Stimulated activated CD8-positive, alpha-beta memory T cell treated with anti-CD3 and anti-CD28 coated beads, Interleukin-15, amount 100 ng/mL, for 4 hours (primary cell): Measurements from ENCODE around the gene GRID1.
"Not testable (repeated sequence)": the region's sequence is repeated elsewhere in the genome, so short reads cannot be mapped to it uniquely, and the experiment has no call there.

Source experiments
- DNase-seq, 2 donors: peaks; one replicate each; pipeline ENCODE4 v3.0.0-alpha.2; 2020; ENCODE audit warnings: low read depth in 2 of 2

GRID1 gene

GRCh38 chr10:86035791-86036543 lies 330.6 kb downstream of the GRID1 start:
- no peak for DNase-seq

- no peak for DNase-seq
Measured at GRCh38 chr10:86034710-86035109, 331.9 kb downstream of the GRID1 start.

DNA sequence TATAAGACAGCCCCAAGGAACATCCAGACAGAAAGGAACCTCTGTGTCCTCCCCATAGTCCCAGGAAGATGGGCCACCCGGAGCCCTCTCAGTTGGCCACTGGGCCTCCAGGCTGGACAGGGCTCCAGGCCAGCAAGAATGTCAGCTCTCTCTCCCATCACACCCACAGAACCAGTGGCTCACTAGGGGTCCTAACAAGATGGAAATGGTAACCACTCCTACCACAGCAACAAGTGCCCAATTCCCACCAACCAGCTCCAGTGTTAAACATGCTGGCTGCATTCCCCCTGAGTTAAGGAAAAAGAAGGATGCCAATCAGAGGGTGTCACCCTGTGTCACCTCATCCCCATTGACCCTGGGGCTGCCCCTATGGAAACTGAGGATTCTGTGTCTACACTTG lies 333.0 kb downstream of the GRID1 start:
- DNase-seq, result no peak

DNA sequence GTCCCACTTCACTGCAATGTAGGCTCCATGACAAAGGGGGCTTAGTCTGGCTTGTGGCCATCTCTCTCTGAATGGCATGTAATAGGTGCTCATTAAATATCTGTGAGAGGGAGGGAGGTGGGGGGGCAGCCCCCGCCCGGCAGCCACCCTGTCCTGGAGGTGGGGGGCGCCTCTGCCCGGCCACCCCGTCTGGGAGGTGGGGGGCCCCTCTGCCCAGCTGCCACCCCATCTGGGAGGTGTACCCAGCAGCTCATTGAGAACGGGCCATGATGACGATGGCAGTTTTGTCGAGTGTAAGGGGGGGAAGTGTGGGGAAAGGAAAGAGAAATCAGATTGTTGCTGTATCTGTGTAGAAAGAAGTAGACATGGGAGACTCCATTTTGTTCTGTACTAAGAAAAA lies 334.5 kb downstream of the GRID1 start:
- DNase-seq, result not testable (repeated sequence)

DNA sequence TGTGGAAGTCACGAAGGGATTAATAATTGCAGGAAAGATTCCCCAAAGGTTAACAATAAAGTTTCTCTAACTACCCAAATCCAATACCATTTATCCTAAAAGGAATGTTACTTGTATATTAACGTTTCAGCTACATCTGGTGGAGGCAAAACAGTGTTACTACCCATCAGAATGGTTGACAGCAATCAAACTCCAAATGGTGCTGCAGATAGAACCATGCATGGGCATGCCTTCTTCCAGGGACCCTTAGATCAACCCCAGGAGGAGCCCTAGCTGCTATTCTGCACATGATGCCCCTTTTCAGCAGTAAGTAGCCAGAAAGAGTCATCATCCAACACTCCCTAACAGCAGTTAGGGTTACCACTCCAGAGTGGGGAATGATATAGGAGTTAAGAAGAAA lies 336.3 kb downstream of the GRID1 start:
- no peak for DNase-seq

- DNase-seq, result no peak
Measured at GRCh38 chr10:86027346-86027745, 339.2 kb downstream of the GRID1 start.

DNA sequence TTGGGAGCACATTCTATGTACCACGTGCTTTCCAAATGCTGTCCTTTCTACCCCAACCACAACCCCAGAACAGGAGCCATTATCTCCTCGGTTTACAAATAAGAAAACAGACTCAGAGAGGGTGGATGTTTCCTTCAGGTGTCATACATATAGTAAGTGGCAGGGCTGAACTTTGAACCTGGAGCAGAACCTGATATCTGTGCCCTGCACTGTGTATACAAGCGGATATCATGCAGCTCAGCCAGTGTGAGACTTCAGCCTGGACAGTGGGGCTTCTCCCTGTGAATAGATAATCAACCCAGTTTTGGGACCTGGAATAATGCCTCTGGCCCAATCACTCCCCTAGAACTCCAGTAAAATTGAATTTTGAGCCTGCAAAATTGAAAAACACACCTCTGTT lies 341.1 kb downstream of the GRID1 start:
- no peak for DNase-seq

DNA sequence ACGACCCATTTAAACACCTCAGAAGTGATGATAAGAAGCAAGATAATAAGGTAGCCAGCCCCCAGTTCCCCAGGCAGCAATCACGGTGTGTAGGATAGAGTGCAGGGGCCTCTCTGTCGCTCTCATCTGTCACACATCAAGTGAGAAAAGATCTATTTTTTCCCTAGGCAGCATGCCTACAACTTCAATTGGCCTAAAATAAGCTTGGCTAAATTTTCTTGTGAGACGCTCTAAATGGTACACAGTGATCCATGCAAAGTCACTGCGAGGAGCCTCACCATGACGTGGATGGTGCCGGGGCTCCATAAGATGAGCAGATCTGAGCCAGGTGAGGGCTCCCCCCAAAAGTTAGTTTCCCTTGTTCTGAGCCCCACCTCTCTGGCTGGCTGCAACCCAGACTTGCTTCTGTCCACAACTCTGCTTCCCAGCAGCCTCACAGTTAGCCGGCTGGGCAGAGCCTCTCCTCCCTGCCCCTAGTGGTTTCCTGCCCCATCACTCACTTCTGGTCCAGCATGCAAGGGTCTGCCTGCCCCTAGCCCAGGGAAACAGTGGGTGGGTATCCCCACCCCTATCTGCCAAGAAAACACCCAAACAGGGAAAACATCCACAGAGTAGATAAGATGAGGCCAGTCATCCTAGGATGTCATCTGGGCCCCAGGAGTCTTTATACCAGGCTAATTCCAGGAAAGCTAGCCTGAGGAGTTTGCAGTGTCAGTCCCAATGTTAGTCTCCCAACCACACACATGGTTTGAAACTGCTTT lies 342.1 kb downstream of the GRID1 start:
- no peak for DNase-seq

DNA sequence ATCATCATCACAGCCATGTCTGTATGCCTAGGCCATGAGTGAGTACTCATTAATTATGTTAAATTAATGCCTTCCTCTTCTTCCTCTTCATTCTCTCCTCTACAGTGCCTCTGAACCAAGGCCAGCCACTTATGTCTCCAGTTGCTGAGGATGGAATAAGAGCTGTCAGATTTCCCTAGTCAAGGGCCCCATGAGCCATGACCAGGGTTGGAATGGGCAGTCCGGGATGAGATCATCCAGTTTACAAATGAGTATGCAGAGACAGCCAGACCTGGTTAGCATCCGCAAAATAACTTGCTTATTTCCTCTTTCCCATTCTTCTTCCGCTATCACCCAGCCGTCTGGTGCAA lies 342.7 kb downstream of the GRID1 start:
- DNase-seq, result no peak

- DNase-seq, result no peak
Measured at GRCh38 chr10:86023336-86023735, 343.3 kb downstream of the GRID1 start.

GRCh38 chr10:86022906-86023305 lies 343.7 kb downstream of the GRID1 start:
- DNase-seq, result no peak

GRCh38 chr10:86020134-86020533 lies 346.5 kb downstream of the GRID1 start:
- DNase-seq, result no peak

DNA sequence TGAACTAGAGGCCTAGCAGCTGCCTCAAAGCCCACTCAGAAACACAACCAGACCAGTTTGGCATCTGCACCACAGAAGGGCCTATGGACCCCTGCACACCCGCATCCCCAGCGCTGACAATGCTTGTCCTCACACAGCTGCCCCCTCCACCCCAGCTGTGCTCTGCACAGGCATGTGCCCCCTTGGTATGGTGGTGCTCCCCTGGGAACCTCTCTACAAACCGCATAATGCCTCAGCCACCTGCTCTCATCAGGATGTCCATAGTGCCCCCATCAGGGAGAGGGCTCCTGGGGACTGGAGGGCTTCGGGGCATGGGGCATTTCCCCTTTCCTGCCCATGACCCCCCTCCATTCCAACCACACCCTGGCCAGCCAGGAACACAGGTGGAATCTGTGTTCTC lies 347.5 kb downstream of the GRID1 start:
- no peak for DNase-seq

DNA sequence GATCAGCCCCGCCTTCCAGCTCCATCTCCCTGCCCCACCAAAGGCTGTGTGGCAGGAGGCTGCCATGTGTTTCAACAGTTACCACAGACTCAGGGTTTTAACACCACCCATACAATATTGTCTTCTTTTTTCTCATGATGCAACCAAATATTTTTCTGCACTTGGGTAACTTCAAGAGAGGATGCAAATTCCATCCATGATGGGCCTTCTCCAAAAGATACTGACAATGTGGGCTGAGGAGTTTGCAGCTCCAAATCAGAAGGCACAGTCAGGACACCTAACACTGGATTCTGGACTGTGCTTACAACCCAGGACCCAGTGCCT lies 347.9 kb downstream of the GRID1 start:
- no peak for DNase-seq

GRCh38 chr10:86017841-86018734 lies 348.5 kb downstream of the GRID1 start:
- no peak for DNase-seq

- no peak for DNase-seq
Measured at GRCh38 chr10:86013568-86013967, 353.0 kb downstream of the GRID1 start.

- DNase-seq, result no peak
Measured at GRCh38 chr10:86007171-86007570, 359.4 kb downstream of the GRID1 start.

GRCh38 chr10:86004337-86004736 lies 362.3 kb downstream of the GRID1 start:
- no peak for DNase-seq

DNA sequence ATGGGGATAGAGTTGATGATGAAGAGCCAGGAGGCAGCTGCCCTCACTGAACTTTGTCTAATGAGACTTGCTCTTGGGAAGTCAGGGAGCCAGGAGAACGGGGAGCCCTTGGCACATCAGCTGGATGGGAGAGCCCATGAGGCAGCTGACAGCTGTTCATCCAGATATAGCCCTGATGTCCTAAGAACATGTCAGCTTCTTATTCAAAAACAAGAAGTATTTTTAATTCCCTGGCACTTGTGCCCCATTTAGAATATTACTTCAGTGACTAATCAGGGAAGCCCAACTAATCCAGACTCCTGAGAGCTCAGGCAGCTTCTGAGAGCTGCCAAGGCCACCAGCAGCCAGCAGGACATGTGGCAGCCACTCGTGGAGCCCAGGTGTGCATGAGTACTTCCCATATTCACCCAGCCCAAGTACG lies 363.4 kb downstream of the GRID1 start:
- DNase-seq, result no peak

GRCh38 chr10:86001521-86001920 lies 365.1 kb downstream of the GRID1 start:
- no peak for DNase-seq

- no peak for DNase-seq
Measured at GRCh38 chr10:85997544-85997943, 369.1 kb downstream of the GRID1 start.

- DNase-seq, result no peak
Measured at GRCh38 chr10:85995791-85996190, 370.8 kb downstream of the GRID1 start.
